GM23338 (cell line): ENCODE measurements around the gene FBL. TPM values are rescaled to one million over a fixed set of nuclear protein-coding genes. Genes with fewer than 3 reads are reported as not detected.

Experiments
- ETS1 ChIP-seq: IDR thresholded peaks from 2 replicates; pipeline ENCODE4 v1.6.1; 2016; ENCODE audit warnings: antibody characterized with exemption
- EZH2phosphoT487 ChIP-seq: fragments of 200-600 bp; sonication (generic); IDR thresholded peaks from one replicate; pipeline ENCODE4 v1.8.1; 2018; ENCODE audit warnings: antibody characterized with exemption; ENCODE audit not compliant: unreplicated experiment
- NANOG ChIP-seq: IDR thresholded peaks from 2 replicates; pipeline ENCODE4 v1.6.1; 2016; ENCODE audit warnings: antibody characterized with exemption, borderline replicate concordance
- REST ChIP-seq: IDR thresholded peaks from one replicate; pipeline ENCODE4 v1.6.1; 2018; ENCODE audit warnings: antibody characterized with exemption; ENCODE audit not compliant: unreplicated experiment
- STAT1 ChIP-seq: IDR thresholded peaks from one replicate; pipeline ENCODE4 v1.6.1; 2016; ENCODE audit warnings: antibody characterized with exemption; ENCODE audit not compliant: unreplicated experiment
- ZNF114 ChIP-seq: fragments of 250-450 bp; sonication (Bioruptor Pico); IDR thresholded peaks from 2 replicates; pipeline ENCODE4 v1.5.0; 2020; ENCODE audit warnings: mild to moderate bottlenecking, moderate library complexity
- ZNF331 ChIP-seq: fragments of 250-450 bp; sonication (Bioruptor Pico); IDR thresholded peaks from 2 replicates; pipeline ENCODE4 v1.5.0; 2020; ENCODE audit warnings: low read depth, mild to moderate bottlenecking, moderate library complexity
- ZNF462 ChIP-seq: fragments of 250-450 bp; sonication (Bioruptor Pico); IDR thresholded peaks from 2 replicates; pipeline ENCODE4 v1.5.0; 2020; ENCODE audit warnings: mild to moderate bottlenecking, moderate library complexity
- polyA plus RNA-seq: library from polyadenylated mRNA; unstranded; fragments of >200 nt; fragmentation: Nextera tagmentation; extraction: Ambion mirVana; gene quantifications from 2 replicates; pipeline ENCODE4 v1.2.1, GENCODE V29; 2016
- total RNA-seq: library from RNA; depleted of rRNA; stranded (reverse); fragments of >200 nt; shearing (Covaris generic); gene quantifications from 2 replicates; pipeline ENCODE4 v1.2.3, GENCODE V29; 2014

The FBL gene
- total and polyA plus RNA-seq, 2 experiments from 2014 or later, result 403 to 553 TPM

GRCh38 chr19:39818626-39819097, 27.5 kb downstream of the FBL start (continued):
- TF ChIP-seq ZNF462 (CRISPR knock-in tag) (no peak), REST (no peak), ETS1 (no peak), NANOG (no peak), EZH2phosphoT487 (no peak), ZNF331 (no peak), ZNF114 (CRISPR knock-in tag) (no peak), STAT1 (no peak)
